ENCODE results near the gene TGIF1.

TGIF1 gene

DNA sequence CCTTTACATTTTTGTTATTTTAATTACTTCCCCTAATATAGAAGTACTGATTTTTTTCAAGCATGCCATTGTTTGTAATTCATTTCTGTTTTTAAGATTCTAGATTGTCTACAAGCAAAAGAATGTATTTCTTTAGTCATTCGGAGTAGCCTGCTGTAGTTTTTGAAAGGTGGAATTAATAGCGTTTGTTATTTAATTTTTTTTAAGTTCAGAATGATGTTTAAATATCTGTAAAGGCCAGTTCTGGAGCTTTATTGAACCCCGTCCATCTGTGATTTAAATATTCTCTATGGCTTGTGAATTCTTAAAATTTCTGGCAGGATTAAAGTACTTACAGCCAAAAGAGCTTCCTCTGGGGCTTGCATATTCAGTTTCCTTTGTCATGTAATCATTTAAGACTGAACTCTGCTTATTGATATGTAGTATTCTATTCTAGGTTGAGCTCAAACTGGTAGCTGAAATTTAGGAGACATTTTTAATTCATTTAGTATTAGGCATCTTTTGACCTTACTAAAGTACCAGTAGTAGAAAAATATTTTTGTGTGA, 5.2 kb downstream of the TGIF1 start:
- TF ChIP-seq CTCF (IDR thresholded peaks at IDR 0.05; ENCODE audit: borderline replicate concordance, insufficient read depth, low read depth, low read length), result no peak
- no peak overlapping the region for H3K4me3 ChIP-seq (ENCODE audit: low read depth, low read length)

GRCh38 chr18:3455907-3456685, 6.1 kb downstream of the TGIF1 start:
- no peak for TF ChIP-seq CTCF (IDR thresholded peaks at IDR 0.05; ENCODE audit: borderline replicate concordance, insufficient read depth, low read depth, low read length)
- H3K4me3 ChIP-seq (ENCODE audit: low read depth, low read length), result no peak overlapping the region

DNA sequence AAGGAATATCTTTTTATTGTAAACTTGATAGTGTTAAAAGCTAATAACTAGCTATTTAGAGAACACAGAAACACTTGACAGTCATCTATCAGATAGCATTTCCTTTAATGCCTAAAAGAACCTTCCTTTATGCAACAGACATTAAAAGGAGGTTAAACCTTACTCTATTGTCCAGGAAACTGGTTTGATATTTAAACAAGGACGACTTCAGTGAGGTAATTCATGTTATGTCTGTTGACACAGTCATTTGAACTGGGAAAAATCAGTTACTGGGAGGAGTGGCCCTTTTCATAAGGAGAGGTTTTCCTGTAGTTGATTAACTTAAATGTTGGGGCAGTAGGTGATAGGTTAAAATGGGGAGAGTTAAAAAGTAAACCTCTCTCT, 6.7 kb downstream of the TGIF1 start:
- no peak overlapping the region for H3K4me3 ChIP-seq (ENCODE audit: low read depth, low read length)
- TF ChIP-seq CTCF (IDR thresholded peaks at IDR 0.05; ENCODE audit: borderline replicate concordance, insufficient read depth, low read depth, low read length), result no peak

DNA sequence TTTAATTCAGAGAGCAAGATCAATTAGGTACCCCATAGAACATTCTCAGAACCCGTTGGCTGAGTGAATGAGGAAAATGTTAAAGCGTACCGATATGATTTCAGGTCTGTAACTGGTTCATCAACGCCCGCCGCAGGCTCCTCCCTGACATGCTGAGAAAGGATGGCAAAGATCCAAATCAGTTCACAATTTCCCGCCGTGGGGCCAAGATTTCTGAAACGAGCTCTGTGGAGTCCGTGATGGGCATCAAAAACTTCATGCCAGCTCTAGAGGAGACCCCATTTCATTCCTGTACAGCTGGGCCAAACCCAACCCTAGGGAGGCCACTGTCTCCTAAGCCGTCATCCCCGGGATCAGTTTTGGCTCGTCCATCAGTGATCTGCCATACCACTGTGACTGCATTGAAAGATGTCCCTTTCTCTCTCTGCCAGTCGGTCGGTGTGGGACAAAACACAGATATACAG, 7.3 kb downstream of the TGIF1 start:
- no peak for TF ChIP-seq CTCF (IDR thresholded peaks at IDR 0.05; ENCODE audit: borderline replicate concordance, insufficient read depth, low read depth, low read length)
- no peak overlapping the region for H3K4me3 ChIP-seq (ENCODE audit: low read depth, low read length)

DNA sequence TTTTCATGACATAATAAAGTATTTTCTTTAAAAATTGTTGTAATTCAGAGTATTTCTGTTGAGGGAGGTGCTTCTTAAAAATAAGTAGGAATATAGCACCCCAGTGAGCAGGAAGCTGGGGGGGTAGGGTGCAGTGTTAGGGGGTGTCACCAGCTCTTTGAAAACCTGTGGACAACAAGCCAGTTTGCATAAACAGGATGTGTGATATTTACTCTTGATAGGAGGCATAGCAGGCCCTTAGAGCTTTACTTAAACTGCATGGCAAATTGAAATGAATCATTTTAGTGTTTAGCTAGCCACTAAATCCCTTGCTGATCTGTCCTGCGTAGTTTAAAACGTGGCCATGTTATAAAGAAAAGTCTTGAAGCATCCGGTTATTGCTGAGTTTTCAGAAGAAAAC, 8.4 kb downstream of the TGIF1 start:
- TF ChIP-seq CTCF (IDR thresholded peaks at IDR 0.05; ENCODE audit: borderline replicate concordance, insufficient read depth, low read depth, low read length), result no peak
- no peak overlapping the region for H3K4me3 ChIP-seq (ENCODE audit: low read depth, low read length)

GRCh38 chr18:3458952-3459853, 9.2 kb downstream of the TGIF1 start:
- H3K4me3 ChIP-seq (ENCODE audit: low read depth, low read length), result no peak overlapping the region
- no peak for TF ChIP-seq CTCF (IDR thresholded peaks at IDR 0.05; ENCODE audit: borderline replicate concordance, insufficient read depth, low read depth, low read length)

All from GM12875 (cell line).